Liver (tissue), 9 donors: ENCODE results near the gene RANGAP1. TPM values are rescaled to one million over a fixed set of nuclear protein-coding genes. Genes with fewer than 3 reads are reported as not detected.

Experiments used
- DNase-seq: peaks from one replicate; pipeline ENCODE4 v3.0.0-alpha.2; 2017; ENCODE audit warnings: low spot score
- H3K27ac ChIP-seq, 2 donors: one replicate each; pipeline ENCODE4 v1.7.0; 2013; ENCODE audit warnings: inconsistent platforms in 2 of 2, low read length in 2 of 2, control low read depth in 1 of 2, low read depth in 1 of 2, mild to moderate bottlenecking in 1 of 2
- H3K27me3 ChIP-seq, 4 donors: one replicate each; pipeline versions ENCODE4 v1.6.1 to v1.7.0; 2013; ENCODE audit warnings: low read length in 3 of 4, inconsistent platforms in 1 of 4, mild to moderate bottlenecking in 1 of 4, moderate library complexity in 1 of 4; ENCODE audit not compliant: control insufficient read depth in 4 of 4, insufficient read depth in 4 of 4
- H3K36me3 ChIP-seq, 4 donors: one replicate each; pipeline versions ENCODE4 v1.6.1 to v1.7.0; 2013; ENCODE audit warnings: low read length in 3 of 4, mild to moderate bottlenecking in 3 of 4, low read depth in 1 of 4, moderate library complexity in 1 of 4; ENCODE audit not compliant: control insufficient read depth in 4 of 4, insufficient read depth in 3 of 4
- H3K4me1 ChIP-seq, 4 donors: one replicate each; pipeline versions ENCODE4 v1.6.1 to v1.7.0; 2013; ENCODE audit warnings: low read length in 3 of 4, mild to moderate bottlenecking in 3 of 4, moderate library complexity in 1 of 4; ENCODE audit not compliant: control insufficient read depth in 4 of 4, insufficient read depth in 4 of 4
- H3K4me3 ChIP-seq, 3 donors: one replicate each; pipeline versions ENCODE4 v1.6.1 to v1.7.0; 2013; ENCODE audit warnings: low read length in 3 of 3, control low read depth in 1 of 3, low read depth in 1 of 3, mild to moderate bottlenecking in 1 of 3
- H3K9ac ChIP-seq, 2 donors: one replicate each; pipeline ENCODE4 v1.7.0; 2013; ENCODE audit warnings: low read length in 2 of 2, mild to moderate bottlenecking in 2 of 2, moderate library complexity in 2 of 2, control low read depth in 1 of 2, low read depth in 1 of 2
- H3K9me3 ChIP-seq, 4 donors: one replicate each; pipeline versions ENCODE4 v1.6.1 to v1.7.0; 2013; ENCODE audit warnings: low read length in 3 of 4; ENCODE audit not compliant: control insufficient read depth in 4 of 4
- EGR1 ChIP-seq, 2 donors: IDR thresholded peaks; 2 replicates each; pipeline ENCODE4 v1.6.1; 2016 to 2018; ENCODE audit warnings: antibody characterized with exemption in 2 of 2, low read depth in 2 of 2
- FOXA1 ChIP-seq: IDR thresholded peaks from 2 replicates; pipeline ENCODE4 v1.6.1; 2016; ENCODE audit warnings: antibody characterized with exemption
- GABPA ChIP-seq, 2 donors: IDR thresholded peaks in 1 of 2; conservative IDR thresholded peaks in 1 of 2; 2 replicates each; pipeline ENCODE4 v1.6.1; 2016; ENCODE audit warnings: antibody characterized with exemption in 2 of 2, mild to moderate bottlenecking in 1 of 2, moderate library complexity in 1 of 2
- HNF4A ChIP-seq, 2 donors: conservative IDR thresholded peaks; 2 replicates each; pipeline ENCODE4 v1.6.1; 2016; ENCODE audit warnings: antibody characterized with exemption in 2 of 2, mild to moderate bottlenecking in 2 of 2
- HNF4G ChIP-seq: IDR thresholded peaks from 2 replicates; pipeline ENCODE4 v1.6.1; 2016; ENCODE audit warnings: antibody characterized with exemption
- RXRA ChIP-seq, 2 donors: IDR thresholded peaks; 2 replicates each; pipeline ENCODE4 v1.6.1; 2017 to 2018; ENCODE audit warnings: antibody characterized with exemption in 2 of 2, mild to moderate bottlenecking in 1 of 2
- TAF1 ChIP-seq: conservative IDR thresholded peaks from 2 replicates; pipeline ENCODE4 v1.6.1; 2016; ENCODE audit warnings: antibody characterized with exemption, mild to moderate bottlenecking
- WGBS: extraction: QIAGEN DNeasy Blood & Tissue Kit; methylation state at CpG from one replicate; pipeline ENCODE4 v1.1.7; 2013; 5-methylcytosine and 5-hydroxymethylcytosine counted together
- polyA plus RNA-seq, 2 donors: library from polyadenylated mRNA; stranded (reverse) in 1 of 2; unstranded in 1 of 2; fragments of 200-250 nt in 1 of 2; fragments of >200 nt in 1 of 2; fragmentation: Nextera tagmentation in 1 of 2; extraction: Ambion mirVana in 1 of 2; gene quantifications; one replicate each; pipeline versions ENCODE4 v1.2.1 to v1.2.3, GENCODE V29; 2013 to 2015
- total RNA-seq, 2 donors: library from RNA; depleted of rRNA; stranded (reverse); fragments of >200 nt; gene quantifications; one replicate each; pipeline ENCODE4 v1.2.3, GENCODE V29; 2014
- TF ChIP-seq, protein P1 (sequence below): fragments of 150-350 bp; IDR thresholded peaks from 2 replicates; pipeline ENCODE4 v1.5.1; 2017; ENCODE audit warnings: improper control_type of control experiment, low read depth, low read length; ENCODE audit not compliant: missing input control
- TF ChIP-seq, protein P2 (sequence below): IDR thresholded peaks from 2 replicates; pipeline ENCODE4 v1.6.1; 2016; ENCODE audit warnings: antibody characterized with exemption
- TF ChIP-seq, protein P3 (sequence below): IDR thresholded peaks from 2 replicates; pipeline ENCODE4 v1.6.1; 2016; ENCODE audit warnings: antibody characterized with exemption
- donor health status: healthy.
- donor health status: healthy.
- donor health status: healthy.
- donor health status: healthy.
- donor health status: healthy.

Gene RANGAP1
- total and polyA plus RNA-seq, 4 donors = 12.0 to 40.3 (median 33.3) TPM

DNA sequence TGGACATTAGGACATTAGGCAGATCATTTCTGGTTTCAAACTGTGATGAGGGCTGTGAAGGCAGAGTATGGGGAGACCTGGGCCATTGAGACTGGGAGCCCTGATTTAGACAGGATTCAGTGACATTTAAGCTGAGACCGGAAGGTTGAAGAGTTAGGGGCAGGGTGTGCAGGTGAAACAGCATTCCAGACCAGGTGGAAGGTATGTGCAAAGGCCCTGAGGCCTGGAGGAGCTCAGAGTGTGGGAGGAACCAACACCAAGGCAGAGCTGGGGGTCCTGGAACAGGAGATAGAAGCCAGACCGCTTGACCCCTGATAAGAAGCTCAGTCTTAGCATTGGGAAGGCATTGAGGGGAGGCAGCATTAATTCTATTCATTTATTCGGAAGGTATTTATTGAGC, 47.8 kb upstream of the RANGAP1 start:
- no peak overlapping the region for H3K4me3 ChIP-seq
- H3K36me3 ChIP-seq = peaks cover 10 to 44% (median 18%) of the 10 kb centered on the region in 4 donors
- TF ChIP-seq GABPA (IDR thresholded peaks at IDR 0.05 in 1 of 2, conservative IDR thresholded peaks at IDR 0.05 in 1 of 2) = no peak
- DNase-seq = no peak
- no peak overlapping the region for H3K27ac ChIP-seq
- H3K4me1 ChIP-seq = peaks cover 3 to 22% (median 17%) of the 10 kb centered on the region in 4 donors
- WGBS = 81% methylated on average over 3 of the region's 3 CpGs
- no peak overlapping the region for H3K9ac ChIP-seq
- H3K9me3 ChIP-seq = no peaks in the 10 kb centered on the region
- H3K27me3 ChIP-seq = no peaks in the 10 kb centered on the region

DNA sequence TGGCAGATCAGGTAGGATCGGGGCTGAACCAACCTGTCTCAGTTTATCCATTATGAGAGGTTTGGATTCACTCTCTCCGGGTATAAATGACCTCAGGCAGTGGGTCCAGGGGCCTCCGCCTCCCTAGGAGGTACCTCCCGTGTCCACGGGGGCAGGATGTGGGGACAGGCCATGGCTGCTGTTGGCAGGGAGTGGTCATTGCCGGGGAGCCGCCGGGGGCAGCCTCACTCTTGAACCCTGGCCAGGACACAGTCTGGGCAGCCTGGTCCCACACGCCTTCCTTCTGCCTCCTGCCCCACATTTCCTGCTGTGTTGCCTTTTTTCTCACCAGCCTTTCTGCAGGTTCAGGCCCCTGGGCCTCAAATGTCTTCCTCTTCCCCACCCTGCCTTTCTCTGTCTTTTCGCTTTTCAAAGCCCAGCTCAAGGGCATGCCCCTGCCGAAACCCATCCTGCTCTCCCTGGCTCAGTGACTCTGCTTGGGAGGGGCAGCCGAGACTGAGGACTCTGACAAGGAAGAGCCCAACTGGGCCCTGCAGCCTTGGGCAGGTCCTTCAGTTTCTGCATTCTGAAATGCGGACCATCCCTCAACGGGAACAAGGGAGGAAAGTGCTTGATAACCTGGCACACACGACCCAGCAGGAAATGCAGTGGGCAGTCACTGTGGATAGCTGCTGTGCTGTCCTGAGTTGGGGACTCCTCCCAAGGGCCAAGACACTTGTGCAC, 46.4 kb upstream of the RANGAP1 start:
- DNase-seq = no peak
- Histone ChIP-seq H3K4me1 (peaks cover 3 to 22% (median 17%) of the 10 kb centered on the region in 4 donors), H3K36me3 (peaks cover 9 to 49% (median 21%) of the 10 kb centered on the region in 4 donors), H3K4me3 (no peak overlapping the region), H3K27me3 (no peaks in the 10 kb centered on the region), H3K9ac (no peak overlapping the region), H3K27ac (no peak overlapping the region), H3K9me3 (no peaks in the 10 kb centered on the region)
- no peak for TF ChIP-seq FOXA1
- TF ChIP-seq HNF4A (conservative IDR thresholded peaks at IDR 0.05) = no peak
- TF ChIP-seq, protein P1, sequence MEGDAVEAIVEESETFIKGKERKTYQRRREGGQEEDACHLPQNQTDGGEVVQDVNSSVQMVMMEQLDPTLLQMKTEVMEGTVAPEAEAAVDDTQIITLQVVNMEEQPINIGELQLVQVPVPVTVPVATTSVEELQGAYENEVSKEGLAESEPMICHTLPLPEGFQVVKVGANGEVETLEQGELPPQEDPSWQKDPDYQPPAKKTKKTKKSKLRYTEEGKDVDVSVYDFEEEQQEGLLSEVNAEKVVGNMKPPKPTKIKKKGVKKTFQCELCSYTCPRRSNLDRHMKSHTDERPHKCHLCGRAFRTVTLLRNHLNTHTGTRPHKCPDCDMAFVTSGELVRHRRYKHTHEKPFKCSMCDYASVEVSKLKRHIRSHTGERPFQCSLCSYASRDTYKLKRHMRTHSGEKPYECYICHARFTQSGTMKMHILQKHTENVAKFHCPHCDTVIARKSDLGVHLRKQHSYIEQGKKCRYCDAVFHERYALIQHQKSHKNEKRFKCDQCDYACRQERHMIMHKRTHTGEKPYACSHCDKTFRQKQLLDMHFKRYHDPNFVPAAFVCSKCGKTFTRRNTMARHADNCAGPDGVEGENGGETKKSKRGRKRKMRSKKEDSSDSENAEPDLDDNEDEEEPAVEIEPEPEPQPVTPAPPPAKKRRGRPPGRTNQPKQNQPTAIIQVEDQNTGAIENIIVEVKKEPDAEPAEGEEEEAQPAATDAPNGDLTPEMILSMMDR = no peak
- no peak for TF ChIP-seq HNF4G
- TF ChIP-seq, protein P2, sequence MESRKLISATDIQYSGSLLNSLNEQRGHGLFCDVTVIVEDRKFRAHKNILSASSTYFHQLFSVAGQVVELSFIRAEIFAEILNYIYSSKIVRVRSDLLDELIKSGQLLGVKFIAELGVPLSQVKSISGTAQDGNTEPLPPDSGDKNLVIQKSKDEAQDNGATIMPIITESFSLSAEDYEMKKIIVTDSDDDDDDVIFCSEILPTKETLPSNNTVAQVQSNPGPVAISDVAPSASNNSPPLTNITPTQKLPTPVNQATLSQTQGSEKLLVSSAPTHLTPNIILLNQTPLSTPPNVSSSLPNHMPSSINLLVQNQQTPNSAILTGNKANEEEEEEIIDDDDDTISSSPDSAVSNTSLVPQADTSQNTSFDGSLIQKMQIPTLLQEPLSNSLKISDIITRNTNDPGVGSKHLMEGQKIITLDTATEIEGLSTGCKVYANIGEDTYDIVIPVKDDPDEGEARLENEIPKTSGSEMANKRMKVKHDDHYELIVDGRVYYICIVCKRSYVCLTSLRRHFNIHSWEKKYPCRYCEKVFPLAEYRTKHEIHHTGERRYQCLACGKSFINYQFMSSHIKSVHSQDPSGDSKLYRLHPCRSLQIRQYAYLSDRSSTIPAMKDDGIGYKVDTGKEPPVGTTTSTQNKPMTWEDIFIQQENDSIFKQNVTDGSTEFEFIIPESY = no peak
- no peak for TF ChIP-seq GABPA (IDR thresholded peaks at IDR 0.05 in 1 of 2, conservative IDR thresholded peaks at IDR 0.05 in 1 of 2)
- no peak for TF ChIP-seq TAF1
- 91% methylated on average over 15 of the region's 15 CpGs for WGBS

DNA sequence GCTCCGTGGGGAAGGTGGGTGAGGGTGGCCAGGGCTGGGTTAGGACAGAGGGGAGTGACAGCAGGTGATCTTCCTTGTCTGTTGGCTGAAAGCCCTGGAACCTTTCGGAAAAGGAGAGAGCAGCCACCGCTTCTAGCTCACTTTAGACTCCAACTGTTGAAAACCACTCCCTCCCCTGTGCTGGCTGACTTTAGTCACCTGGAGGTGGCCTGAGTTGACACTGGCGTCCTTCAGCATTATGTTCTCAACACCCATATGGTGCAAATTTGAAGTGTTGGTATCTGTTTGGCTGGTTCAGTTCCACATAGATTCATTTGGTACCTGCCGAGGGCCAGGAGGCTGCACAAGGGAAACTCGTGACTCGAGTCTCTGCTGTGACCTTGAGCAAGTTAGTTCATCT, 44.2 kb upstream of the RANGAP1 start:
- Histone ChIP-seq H3K36me3 (peaks cover 10 to 62% (median 31%) of the 10 kb centered on the region in 4 donors), H3K4me3 (no peak overlapping the region), H3K4me1 (peaks cover 3 to 18% (median 16%) of the 10 kb centered on the region in 4 donors), H3K27ac (no peak overlapping the region), H3K27me3 (no peaks in the 10 kb centered on the region), H3K9me3 (no peaks in the 10 kb centered on the region), H3K9ac (no peak overlapping the region)
- no peak for TF ChIP-seq RXRA (IDR thresholded peaks at IDR 0.05)
- TF ChIP-seq EGR1 (IDR thresholded peaks at IDR 0.05; ENCODE audit: low read depth in 2 of 2) = no peak
- TF ChIP-seq, protein P3, sequence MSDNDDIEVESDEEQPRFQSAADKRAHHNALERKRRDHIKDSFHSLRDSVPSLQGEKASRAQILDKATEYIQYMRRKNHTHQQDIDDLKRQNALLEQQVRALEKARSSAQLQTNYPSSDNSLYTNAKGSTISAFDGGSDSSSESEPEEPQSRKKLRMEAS = no peak
- WGBS = 91% methylated on average over 7 of the region's 7 CpGs
- DNase-seq = no peak
